ENCODE measurements around the gene RIT1. TPM values are rescaled to one million over a fixed set of nuclear protein-coding genes. Genes with fewer than 3 reads are reported as not detected.

The RIT1 gene
- total RNA-seq, 2 donors from 2014 or later = 26.0 to 39.2 TPM

GRCh38 chr1:155893389-155894142 lies 17.6 kb downstream of the RIT1 start:
- peaks cover 16% of the 10 kb centered on the region for H3K36me3 Mint-ChIP-seq (ENCODE audit: low read depth)
- H3K27ac Mint-ChIP-seq = no peak overlapping the region
- WGBS, 2 experiments (ENCODE audit: insufficient coverage in 1 of 2, insufficient read length in 1 of 2) = 94 to 100% methylated on average over 7 to 10 of the region's 10 CpGs
- TF ChIP-seq CTCF (conservative IDR thresholded peaks at IDR 0.05) = no peak
- Histone ChIP-seq H3K9ac (ENCODE audit: extremely low read depth, low read length, poor library complexity, severe bottlenecking) (no peak overlapping the region), H3K27me3 (ENCODE audit: control insufficient read depth, insufficient read depth, low read length, poor library complexity, severe bottlenecking) (no peaks in the 10 kb centered on the region), H3K27ac (ENCODE audit: low read depth, low read length) (no peak overlapping the region), H3K4me1 (ENCODE audit: control insufficient read depth, insufficient read depth, low read length) (no peaks in the 10 kb centered on the region), H3K36me3 (ENCODE audit: control insufficient read depth, insufficient read depth, low read length) (peaks cover 13% of the 10 kb centered on the region), H3K9me3 (ENCODE audit: control insufficient read depth, low read length) (no peaks in the 10 kb centered on the region), H3K4me3 (ENCODE audit: low read length) (no peak overlapping the region)
- no peak overlapping the region for H3K4me3 Mint-ChIP-seq
- no peak for DNase-seq
- H3K9me3 Mint-ChIP-seq = no peaks in the 10 kb centered on the region
- no peaks in the 10 kb centered on the region for H3K27me3 Mint-ChIP-seq (ENCODE audit: insufficient read depth)
- H3K4me1 Mint-ChIP-seq = no peaks in the 10 kb centered on the region

GRCh38 chr1:155892796-155893195 lies 18.4 kb downstream of the RIT1 start:
- Mint-ChIP-seq H3K4me1 (no peaks in the 10 kb centered on the region), H3K9me3 (no peaks in the 10 kb centered on the region), H3K27ac (no peak overlapping the region), H3K27me3 (ENCODE audit: insufficient read depth) (no peaks in the 10 kb centered on the region), H3K36me3 (ENCODE audit: low read depth) (peaks cover 14% of the 10 kb centered on the region), H3K4me3 (no peak overlapping the region)
- Histone ChIP-seq H3K36me3 (ENCODE audit: control insufficient read depth, insufficient read depth, low read length) (peaks cover 8% of the 10 kb centered on the region), H3K27ac (ENCODE audit: low read depth, low read length) (no peak overlapping the region), H3K9me3 (ENCODE audit: control insufficient read depth, low read length) (no peaks in the 10 kb centered on the region), H3K27me3 (ENCODE audit: control insufficient read depth, insufficient read depth, low read length, poor library complexity, severe bottlenecking) (no peaks in the 10 kb centered on the region), H3K4me1 (ENCODE audit: control insufficient read depth, insufficient read depth, low read length) (no peaks in the 10 kb centered on the region), H3K9ac (ENCODE audit: extremely low read depth, low read length, poor library complexity, severe bottlenecking) (no peak overlapping the region), H3K4me3 (ENCODE audit: low read length) (no peak overlapping the region)
- no peak for TF ChIP-seq CTCF (conservative IDR thresholded peaks at IDR 0.05)
- DNase-seq = no peak
- WGBS, 2 experiments (ENCODE audit: insufficient coverage in 1 of 2, insufficient read length in 1 of 2) = 73 to 75% methylated on average over 2 to 3 of the region's 3 CpGs

- Histone ChIP-seq H3K4me1 (ENCODE audit: control insufficient read depth, insufficient read depth, low read length) (no peaks in the 10 kb centered on the region), H3K4me3 (ENCODE audit: low read length) (no peak overlapping the region), H3K27ac (ENCODE audit: low read depth, low read length) (no peak overlapping the region), H3K9me3 (ENCODE audit: control insufficient read depth, low read length) (no peaks in the 10 kb centered on the region), H3K36me3 (ENCODE audit: control insufficient read depth, insufficient read depth, low read length) (no peaks in the 10 kb centered on the region), H3K27me3 (ENCODE audit: control insufficient read depth, insufficient read depth, low read length, poor library complexity, severe bottlenecking) (no peaks in the 10 kb centered on the region), H3K9ac (ENCODE audit: extremely low read depth, low read length, poor library complexity, severe bottlenecking) (no peak overlapping the region)
- no peak for TF ChIP-seq CTCF (conservative IDR thresholded peaks at IDR 0.05)
- no peak for DNase-seq
- no peak overlapping the region for H3K4me3 Mint-ChIP-seq
- H3K4me1 Mint-ChIP-seq = no peaks in the 10 kb centered on the region
- no peaks in the 10 kb centered on the region for H3K9me3 Mint-ChIP-seq
- H3K27ac Mint-ChIP-seq = no peak overlapping the region
- WGBS, 2 experiments (ENCODE audit: insufficient coverage in 1 of 2, insufficient read length in 1 of 2) = 54 to 83% methylated on average over 1 to 3 of the region's 3 CpGs
- no peaks in the 10 kb centered on the region for H3K36me3 Mint-ChIP-seq (ENCODE audit: low read depth)
- no peaks in the 10 kb centered on the region for H3K27me3 Mint-ChIP-seq (ENCODE audit: insufficient read depth)
These were observed 20.9 kb downstream of the RIT1 start for GRCh38 chr1:155890251-155890650.
